ENCODE measurements around the gene KCNK17.
A peak's percentile ranks its signal among the peaks of the same experiment; 100 is the strongest.
"Not testable (repeated sequence)": the region's sequence is repeated elsewhere in the genome, so short reads cannot be mapped to it uniquely, and the experiment has no call there.

Gene KCNK17

GRCh38 chr6:39302669-39303424 is 11.4 kb downstream of the KCNK17 start:
- DNase-seq (ENCODE audit: low read depth in 2 of 3, low spot score in 2 of 3) = peak; percentile 69 to 79 (median 69)

- DNase-seq (ENCODE audit: low read depth in 2 of 3, low spot score in 2 of 3) = no peak
Measured at GRCh38 chr6:39302011-39302410, 12.2 kb downstream of the KCNK17 start.

- no peak for DNase-seq (ENCODE audit: low read depth in 2 of 3, low spot score in 2 of 3)
Measured at GRCh38 chr6:39301606-39302005, 12.6 kb downstream of the KCNK17 start.

GRCh38 chr6:39300739-39301138 is 13.5 kb downstream of the KCNK17 start:
- no peak for DNase-seq (ENCODE audit: low read depth in 2 of 3, low spot score in 2 of 3)

- DNase-seq (ENCODE audit: low read depth in 2 of 3, low spot score in 2 of 3) = no peak
Measured at GRCh38 chr6:39298061-39298460, 16.2 kb downstream of the KCNK17 start.

GRCh38 chr6:39296745-39297640 is 17.2 kb downstream of the KCNK17 start:
- no peak for DNase-seq (ENCODE audit: low read depth in 2 of 3, low spot score in 2 of 3)

GRCh38 chr6:39295611-39296011 is 18.6 kb downstream of the KCNK17 start:
- DNase-seq (ENCODE audit: low read depth in 2 of 3, low spot score in 2 of 3) = no peak

GRCh38 chr6:39294899-39295298 is 19.3 kb downstream of the KCNK17 start:
- no peak for DNase-seq (ENCODE audit: low read depth in 2 of 3, low spot score in 2 of 3)

- DNase-seq (ENCODE audit: low read depth in 2 of 3, low spot score in 2 of 3) = no peak
Measured at GRCh38 chr6:39294133-39294532, 20.1 kb downstream of the KCNK17 start.

GRCh38 chr6:39292637-39293036 is 21.6 kb downstream of the KCNK17 start:
- DNase-seq (ENCODE audit: low read depth in 2 of 3, low spot score in 2 of 3) = no peak

GRCh38 chr6:39289490-39289889 is 24.7 kb downstream of the KCNK17 start:
- DNase-seq (ENCODE audit: low read depth in 2 of 3, low spot score in 2 of 3) = no peak

GRCh38 chr6:39287601-39288000 is 26.6 kb downstream of the KCNK17 start:
- DNase-seq (ENCODE audit: low read depth in 2 of 3, low spot score in 2 of 3) = no peak

- not testable (repeated sequence) for DNase-seq (ENCODE audit: low read depth in 2 of 3, low spot score in 2 of 3)
Measured at GRCh38 chr6:39286596-39286995, 27.6 kb downstream of the KCNK17 start.

- no peak for DNase-seq (ENCODE audit: low read depth in 2 of 3, low spot score in 2 of 3)
Measured at GRCh38 chr6:39282774-39283173, 31.4 kb downstream of the KCNK17 start.

- no peak for DNase-seq (ENCODE audit: low read depth in 2 of 3, low spot score in 2 of 3)
Measured at GRCh38 chr6:39281312-39281980, 32.8 kb downstream of the KCNK17 start.

GRCh38 chr6:39280247-39280731 is 33.9 kb downstream of the KCNK17 start:
- no peak for DNase-seq (ENCODE audit: low read depth in 2 of 3, low spot score in 2 of 3)

- DNase-seq (ENCODE audit: low read depth in 2 of 3, low spot score in 2 of 3) = no peak
Measured at GRCh38 chr6:39279539-39279938, 34.7 kb downstream of the KCNK17 start.

- DNase-seq (ENCODE audit: low read depth in 2 of 3, low spot score in 2 of 3) = no peak
Measured at GRCh38 chr6:39276379-39276995, 37.7 kb downstream of the KCNK17 start.

- DNase-seq (ENCODE audit: low read depth in 2 of 3, low spot score in 2 of 3) = no peak
Measured at GRCh38 chr6:39274903-39275302, 39.3 kb downstream of the KCNK17 start.

- no peak for DNase-seq (ENCODE audit: low read depth in 2 of 3, low spot score in 2 of 3)
Measured at GRCh38 chr6:39274471-39274870, 39.7 kb downstream of the KCNK17 start.

GRCh38 chr6:39273406-39273821 is 40.8 kb downstream of the KCNK17 start:
- no peak for DNase-seq (ENCODE audit: low read depth in 2 of 3, low spot score in 2 of 3)
